Ramos (cell line): ENCODE data around the gene C1QTNF3.

ENCODE experiments used
- in situ Hi-C: fragments of 300-500 bp; cut with MboI; formaldehyde crosslinking; loops from one replicate; pipeline ENCODE4 v1.14.3; 2022; ENCODE audit warnings: low sequenced_read_pairs; ENCODE audit not compliant: unreplicated experiment

C1QTNF3 gene

GRCh38 chr5:34026089-34026761 is 16.8 kb downstream of the C1QTNF3 start:
- in situ Hi-C loops: no loop called here

DNA sequence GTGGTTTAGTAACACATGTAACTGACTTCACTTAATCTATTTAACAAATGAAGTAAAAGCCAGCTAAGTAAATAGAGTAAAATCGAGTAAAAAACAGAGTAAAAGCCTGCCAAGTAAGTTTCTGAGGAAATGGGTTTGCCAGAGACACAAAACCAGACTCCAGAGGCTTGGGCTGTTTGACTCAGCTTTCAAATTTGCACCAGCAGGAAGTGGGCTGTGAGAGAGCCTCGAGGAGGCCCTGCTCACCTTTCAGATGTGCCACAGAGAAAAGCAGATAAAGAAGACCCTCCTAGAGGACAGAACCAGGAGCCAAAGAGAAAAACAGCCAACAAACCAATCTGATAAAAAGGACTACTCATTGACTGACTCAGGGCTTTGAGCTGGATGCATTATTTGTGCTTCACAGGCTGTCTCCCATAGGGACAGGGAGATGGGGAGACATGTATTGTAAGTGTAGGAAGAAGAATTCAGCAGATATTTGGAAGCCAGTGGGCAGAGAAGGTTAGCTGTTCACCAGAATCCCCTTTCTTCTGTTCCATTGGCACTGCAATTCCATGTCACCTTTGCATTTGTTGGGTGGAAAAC is 20.8 kb downstream of the C1QTNF3 start:
- in situ Hi-C loops: loop anchor here (25.0 kb wide), 1 partner anchor 440 kb away; no protein-coding TSS in a partner anchor

- in situ Hi-C loops: loop anchor here (25.0 kb wide), 1 partner anchor 441 kb away; no protein-coding TSS in a partner anchor
Observed at GRCh38 chr5:34021334-34021733, 21.7 kb downstream of the C1QTNF3 start.

DNA sequence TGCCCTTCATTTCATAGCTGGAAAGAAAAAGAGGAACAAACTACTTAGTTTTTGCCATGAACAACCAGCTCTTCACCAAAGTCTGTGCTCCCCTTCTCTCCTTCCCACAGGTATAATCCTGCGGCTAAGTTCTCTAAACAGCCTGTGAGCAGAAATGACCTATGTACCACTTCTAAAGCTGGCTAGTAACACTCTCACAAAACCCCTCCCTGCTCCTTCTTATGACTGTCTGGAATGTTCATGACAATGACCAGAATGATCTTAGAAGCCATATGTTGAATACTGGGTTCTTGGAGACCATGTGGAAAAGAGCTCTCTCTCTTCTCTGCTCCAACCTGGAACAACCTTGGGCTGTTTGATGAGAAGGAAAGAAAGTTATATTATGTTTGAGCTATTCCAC is 22.3 kb downstream of the C1QTNF3 start:
- in situ Hi-C loops: loop anchor here (25.0 kb wide), 1 partner anchor 442 kb away; no protein-coding TSS in a partner anchor

GRCh38 chr5:34017254-34017653 is 25.8 kb downstream of the C1QTNF3 start:
- in situ Hi-C loops: loop anchor here (25.0 kb wide), 1 partner anchor 445 kb away; no protein-coding TSS in a partner anchor

DNA sequence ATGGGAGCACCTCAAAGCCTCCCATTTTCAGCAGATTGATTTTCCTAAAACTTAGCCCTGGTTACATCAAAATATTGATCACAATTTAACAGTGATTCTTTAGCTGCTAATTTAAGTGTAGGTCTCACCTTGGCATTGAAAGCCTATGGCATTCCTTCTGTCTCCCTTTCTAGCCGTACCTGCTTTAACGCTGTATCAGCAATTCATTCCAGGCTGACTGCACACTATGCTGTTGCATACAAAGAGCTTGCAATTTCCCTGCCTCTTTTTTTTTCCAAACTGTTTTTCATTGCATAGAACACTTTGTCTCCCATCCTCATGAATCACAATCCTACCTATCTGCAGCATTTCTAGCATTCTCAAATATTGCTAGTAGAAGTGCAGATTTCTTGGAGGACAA is 26.3 kb downstream of the C1QTNF3 start:
- in situ Hi-C loops: loop anchor here (25.0 kb wide), 1 partner anchor 446 kb away; no protein-coding TSS in a partner anchor

DNA sequence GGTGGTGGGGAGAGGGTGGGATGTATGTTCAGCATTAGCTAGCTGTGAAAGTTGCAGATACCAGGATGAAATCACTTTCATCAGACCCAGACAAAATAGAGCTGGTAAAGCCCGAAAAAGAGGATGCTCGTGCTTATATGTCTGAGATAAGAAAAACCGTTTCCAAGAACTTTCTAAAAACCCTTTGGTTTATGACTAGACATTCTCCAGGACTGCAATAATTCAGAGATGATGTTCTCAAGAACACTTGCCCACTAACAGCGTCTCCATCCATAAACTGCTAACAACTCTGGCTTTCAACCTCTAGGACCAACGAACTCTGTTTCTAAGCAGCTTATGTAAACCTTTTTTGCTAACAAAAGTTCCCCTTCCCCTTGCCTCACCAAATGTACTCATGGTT is 26.8 kb downstream of the C1QTNF3 start:
- in situ Hi-C loops: loop anchor here (25.0 kb wide), 1 partner anchor 446 kb away; no protein-coding TSS in a partner anchor

DNA sequence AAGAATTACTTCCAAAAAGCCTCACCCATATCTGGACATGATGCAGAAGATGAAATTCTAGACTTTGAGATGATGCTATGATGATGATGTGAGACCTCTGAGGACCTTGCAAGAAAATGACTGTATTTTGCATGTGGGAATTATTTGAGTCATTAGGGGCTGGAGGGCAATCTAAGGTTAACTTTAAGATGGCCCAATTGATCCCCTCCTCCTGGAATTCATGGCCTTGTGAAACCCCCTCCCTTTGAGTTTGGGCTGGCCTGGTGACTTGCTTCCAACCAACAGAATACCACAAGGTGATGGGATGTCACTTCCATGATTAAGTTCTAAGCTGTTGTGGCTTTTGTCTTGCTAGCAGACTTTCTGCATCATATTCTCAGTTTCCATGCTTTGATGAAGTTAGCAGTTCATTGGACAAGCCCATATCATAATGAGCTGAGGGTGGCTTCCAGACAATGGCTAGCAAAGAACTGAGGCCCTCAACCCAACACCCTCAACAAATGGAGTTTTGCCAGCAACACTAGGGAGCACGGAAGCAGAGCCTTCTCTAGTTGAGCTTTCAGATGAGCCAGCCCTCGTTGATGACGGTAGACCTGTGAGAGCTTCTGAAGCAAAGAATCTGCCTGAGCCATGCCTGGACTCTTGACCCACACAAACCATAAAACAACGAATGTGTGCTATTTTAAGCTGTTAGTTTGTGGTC is 27.7 kb downstream of the C1QTNF3 start:
- in situ Hi-C loops: loop anchor here (25.0 kb wide), 1 partner anchor 447 kb away; no protein-coding TSS in a partner anchor

DNA sequence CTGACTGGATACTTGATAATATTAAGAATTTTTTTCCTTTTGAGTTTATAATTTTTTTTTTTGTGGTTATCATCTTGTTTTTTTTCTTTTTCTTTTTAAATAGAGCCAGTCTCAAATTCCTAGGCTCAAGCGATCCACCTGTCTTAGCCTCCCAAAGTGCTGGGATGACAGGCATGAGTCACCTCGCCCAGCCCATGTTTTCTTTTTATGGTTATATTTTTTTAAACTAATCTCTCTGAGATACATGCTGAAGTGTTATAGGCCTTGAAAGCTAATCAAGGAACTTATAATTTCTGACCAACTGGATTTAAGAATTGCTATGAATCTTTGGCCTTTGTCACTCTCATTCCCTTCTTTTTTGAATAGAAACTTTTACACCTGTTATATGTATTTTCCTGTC is 28.4 kb downstream of the C1QTNF3 start:
- in situ Hi-C loops: loop anchor here (25.0 kb wide), 1 partner anchor 448 kb away; no protein-coding TSS in a partner anchor

GRCh38 chr5:34013547-34013946 is 29.5 kb downstream of the C1QTNF3 start:
- in situ Hi-C loops: loop anchor here (25.0 kb wide), 1 partner anchor 449 kb away; no protein-coding TSS in a partner anchor

DNA sequence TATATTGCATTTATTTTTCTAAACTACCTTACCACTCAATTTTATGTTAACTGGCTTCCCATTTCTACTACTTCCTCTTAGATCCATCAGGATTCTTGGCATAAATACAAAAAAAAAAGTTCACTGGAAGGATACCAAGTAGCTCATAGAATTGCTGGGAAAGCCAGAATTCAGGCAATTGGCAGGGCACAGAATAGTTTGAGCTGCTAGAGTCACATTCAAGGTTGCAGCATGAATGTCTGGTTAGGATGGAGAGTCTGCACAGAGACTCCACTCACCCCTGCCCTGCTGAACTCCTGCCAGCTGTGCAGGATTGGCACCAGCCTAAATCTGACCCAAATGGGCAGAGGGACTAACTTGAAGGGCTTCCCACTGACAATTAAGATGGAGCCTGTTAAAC is 30.2 kb downstream of the C1QTNF3 start:
- in situ Hi-C loops: loop anchor here (25.0 kb wide), 1 partner anchor 450 kb away; no protein-coding TSS in a partner anchor

DNA sequence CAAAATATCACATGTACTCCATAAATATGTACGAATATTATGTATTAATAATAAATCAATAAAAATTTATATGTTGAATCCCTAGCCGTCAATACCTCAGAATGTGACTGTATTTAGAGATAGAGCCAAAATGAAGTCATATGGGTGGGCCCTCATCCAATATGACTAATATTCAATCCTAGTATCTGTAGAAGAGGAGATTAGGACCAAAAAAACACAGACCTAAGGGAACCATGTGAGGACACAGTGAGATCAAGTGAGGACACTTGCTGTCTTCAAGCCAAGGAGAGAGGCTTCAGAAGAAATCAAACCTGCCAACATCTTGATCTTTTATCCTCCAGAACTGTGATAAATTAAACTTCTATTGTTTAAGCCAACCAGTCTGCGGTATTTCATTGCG is 31.5 kb downstream of the C1QTNF3 start:
- in situ Hi-C loops: loop anchor here (25.0 kb wide), 1 partner anchor 451 kb away; no protein-coding TSS in a partner anchor

- in situ Hi-C loops: loop anchor here (25.0 kb wide), 1 partner anchor 452 kb away; no protein-coding TSS in a partner anchor
Observed at GRCh38 chr5:34010146-34010545, 32.9 kb downstream of the C1QTNF3 start.

- in situ Hi-C loops: loop anchor here (25.0 kb wide), 1 partner anchor 453 kb away; no protein-coding TSS in a partner anchor
Observed at GRCh38 chr5:34009610-34010009, 33.4 kb downstream of the C1QTNF3 start.

DNA sequence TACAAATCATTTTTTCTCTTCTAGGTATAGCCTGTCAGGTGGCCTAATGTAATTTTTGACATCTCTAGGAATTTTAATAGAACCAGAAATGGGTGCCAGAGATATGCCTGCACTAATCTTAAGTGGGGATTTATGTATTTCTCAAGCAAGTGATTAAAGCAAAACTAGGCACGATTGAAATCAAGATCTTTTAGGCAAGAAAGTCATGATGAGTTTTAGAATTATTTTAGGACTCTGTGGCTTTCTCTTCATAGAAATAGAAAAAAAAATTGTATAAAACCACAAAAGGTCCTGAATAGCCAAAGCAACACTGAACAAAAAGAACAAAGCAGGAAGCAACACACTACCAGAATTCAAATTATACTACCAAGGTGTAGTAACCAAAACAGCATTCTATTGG is 34.2 kb downstream of the C1QTNF3 start:
- in situ Hi-C loops: loop anchor here (25.0 kb wide), 1 partner anchor 453 kb away; no protein-coding TSS in a partner anchor

GRCh38 chr5:34007621-34008600 is 35.1 kb downstream of the C1QTNF3 start, which contains the start of gene AMACR:
Gene AMACR, minus strand, starts transcription at chr5:34008050. Its CDS starts 31 bp downstream, at chr5:34008019.
- in situ Hi-C loops: loop anchor here (25.0 kb wide), 1 partner anchor 454 kb away; no protein-coding TSS in a partner anchor

- in situ Hi-C loops: loop anchor here (25.0 kb wide), 1 partner anchor 455 kb away; no protein-coding TSS in a partner anchor
Observed at GRCh38 chr5:34007201-34007620, 35.8 kb downstream of the C1QTNF3 start.

DNA sequence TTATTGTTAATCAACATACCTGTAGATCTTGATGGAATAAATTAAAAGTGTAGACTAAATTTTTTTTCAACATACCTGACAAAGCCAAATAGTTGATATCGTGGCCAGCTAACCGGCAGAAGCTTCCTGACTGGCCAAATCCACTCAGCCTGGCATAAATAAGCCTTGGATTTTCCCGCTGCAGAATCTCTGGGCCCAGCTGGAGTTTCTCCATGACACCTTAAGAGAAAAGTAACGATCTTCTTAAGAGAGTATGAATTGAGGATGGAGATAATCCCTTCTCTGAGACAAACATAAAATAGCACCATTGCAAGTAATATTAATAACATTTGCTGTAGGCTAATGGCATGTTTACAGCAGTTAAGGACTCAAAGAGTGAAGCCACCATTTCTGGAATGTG is 37.3 kb downstream of the C1QTNF3 start:
- in situ Hi-C loops: loop anchor here (25.0 kb wide), 1 partner anchor 457 kb away; no protein-coding TSS in a partner anchor

- in situ Hi-C loops: loop anchor here (25.0 kb wide), 1 partner anchor 457 kb away; no protein-coding TSS in a partner anchor
Observed at GRCh38 chr5:34005211-34005610, 37.8 kb downstream of the C1QTNF3 start.
